Measurements from ENCODE around the gene PSMD3.

- TF ChIP-seq EZH2 (IDR thresholded peaks at IDR 0.05; ENCODE audit: low read length) (no peak), CTCF (optimal IDR thresholded peaks at IDR 0.05 in 1 of 3, IDR thresholded peaks at IDR 0.05 in 1 of 3, conservative IDR thresholded peaks at IDR 0.05 in 1 of 3; ENCODE audit: extremely low read depth in 1 of 3, insufficient read depth in 2 of 3, low read length in 3 of 3) (no peak)
Measured at GRCh38 chr17:40028595-40028994, 48.0 kb downstream of the PSMD3 start.
